Psoas muscle (tissue), 8 donors: ENCODE data around the gene ASPHD1. TPM values are rescaled to one million over a fixed set of nuclear protein-coding genes. Genes with fewer than 3 reads are reported as not detected.
"Not testable (repeated sequence)": the region's sequence is repeated elsewhere in the genome, so short reads cannot be mapped to it uniquely, and the experiment has no call there.

Experiments
- ATAC-seq, 4 donors: fragments of 200-7000 bp; cut with Tn5 transposase; one replicate each; pipeline ENCODE4 v1.9.1; 2020; ENCODE audit warnings: moderate library complexity in 3 of 4, mild to moderate bottlenecking in 2 of 4
- DNase-seq, 2 donors: peaks; one replicate each; pipeline ENCODE4 v3.0.0-alpha.2; 2020
- H3K27ac ChIP-seq: fragments of 200-600 bp; one replicate; pipeline ENCODE4 v1.8.0; 2022
- H3K27me3 ChIP-seq, 3 donors: fragments of 200-600 bp in 1 of 3; one replicate each; pipeline versions ENCODE4 v1.6.1 to v1.8.0; 2013 to 2022; ENCODE audit warnings: low read length in 2 of 3, mild to moderate bottlenecking in 2 of 3, moderate library complexity in 1 of 3; ENCODE audit not compliant: insufficient read depth in 3 of 3
- H3K36me3 ChIP-seq, 2 donors: fragments of 200-600 bp in 1 of 2; one replicate each; pipeline versions ENCODE4 v1.6.1 to v1.8.0; 2013 to 2022; ENCODE audit warnings: low read depth in 1 of 2, mild to moderate bottlenecking in 1 of 2, moderate library complexity in 1 of 2; ENCODE audit not compliant: insufficient read depth in 1 of 2
- H3K4me1 ChIP-seq: fragments of 200-600 bp; one replicate; pipeline ENCODE4 v1.8.0; 2022
- H3K4me3 ChIP-seq: fragments of 200-600 bp; one replicate; pipeline ENCODE4 v1.8.0; 2022; ENCODE audit warnings: mild to moderate bottlenecking
- H3K9me3 ChIP-seq: fragments of 200-600 bp; one replicate; pipeline ENCODE4 v1.8.0; 2022
- CTCF ChIP-seq: fragments of 200-600 bp; IDR thresholded peaks from one replicate; pipeline ENCODE4 v1.8.0; 2022; ENCODE audit warnings: antibody characterized with exemption
- WGBS, 3 donors: extraction: QIAGEN DNeasy Blood & Tissue Kit; methylation state at CpG; one replicate each; pipeline versions ENCODE4 v1.1.6 to v1.1.7; 2013; 5-methylcytosine and 5-hydroxymethylcytosine counted together
- intact Hi-C, 2 donors: fragments of 100-400 bp; cut with DNase I; formaldehyde crosslinking; loops; one replicate each; pipeline versions ENCODE4 v1.11.0 to v1.14.2; 2022
- polyA plus RNA-seq, 3 donors: library from polyadenylated mRNA; stranded (reverse); fragments of 200-250 nt; gene quantifications; one replicate each; pipeline ENCODE4 v1.2.3, GENCODE V29; 2013
- total RNA-seq, 4 donors: library from RNA; stranded (reverse); fragmentation: NEBNext Ultra II Directional in 2 of 4; extraction: Animal tissue kit (Norgen Biotek cat#: 25700) in 2 of 4; gene quantifications; one replicate each; pipeline versions ENCODE4 v1.2.1 to v1.2.4, GENCODE V29; 2021 to 2023
- donor health status: healthy with polysubstance abuse.
- donor health status: DM: no; HTN: no; CAD: no; lungs with moderate emphysema.
- donor health status: Bipolar disorder and iron deficiency.
- donor health status: healthy.
- donor health status: DM: yes; HTN: yes; CAD: no.
- donor health status: DM: no; HTN: no; CAD: no.
- donor health status: DM: no; HTN: no; CAD: no.
- donor health status: DM: yes; HTN: yes; CAD: no.

Gene ASPHD1
- total and polyA plus RNA-seq, 7 donors, result 0.04 to 0.23 (median 0.14) TPM; not detected in 3

GRCh38 chr16:29925105-29925756 lies 24.9 kb downstream of the ASPHD1 start:
- Histone ChIP-seq H3K9me3 (no peaks in the 10 kb centered on the region), H3K36me3 (peaks cover 7 to 35% of the 10 kb centered on the region in 2 donors), H3K27ac (peak overlapping the region; percentile 90), H3K27me3 (no peaks in the 10 kb centered on the region), H3K4me1 (peaks cover 27% of the 10 kb centered on the region), H3K4me3 (peak overlapping the region; percentile 99)
- WGBS, 3 donors, result 8 to 9% (median 8%) methylated on average over 9 of the region's 9 CpGs
- no peak for TF ChIP-seq CTCF
- DNase-seq, result no peak
- intact Hi-C loops, result loop anchor here (5.0 kb wide), 3 partner anchors 37 to 52 kb away; partner anchors contain the start of genes TAOK2 (in 1 of the 2) and TMEM219 (in 1 of the 2)
- no peak for ATAC-seq

GRCh38 chr16:29925781-29926710 lies 25.8 kb downstream of the ASPHD1 start, which contains the start of gene KCTD13:
TSS of gene KCTD13 (minus strand) at chr16:29926226. CDS start at chr16:29926033, 193 bp downstream.
- no peak for TF ChIP-seq CTCF
- intact Hi-C loops, result loop anchor here (5.0 kb wide), 3 partner anchors 36 to 51 kb away; partner anchors contain the start of genes TAOK2 (in 1 of the 2) and TMEM219 (in 1 of the 2)
- ATAC-seq, result peak; percentile 98 to 100 (median 99)
- Histone ChIP-seq H3K4me3 (peak within 1 kb of the TSS; percentile 99), H3K36me3 (peaks cover 4 to 27% of the 10 kb centered on the region in 2 donors), H3K4me1 (peaks cover 27% of the 10 kb centered on the region), H3K27ac (peak within 1 kb of the TSS; percentile 90), H3K9me3 (no peaks in the 10 kb centered on the region), H3K27me3 (no peaks in the 10 kb centered on the region)
- 0 to 1% (median 0%) methylated on average over 80 to 89 of the region's 89 CpGs for WGBS, 3 donors
- DNase-seq, result peak; percentile 83 to 92

GRCh38 chr16:29926711-29927052 lies 26.4 kb downstream of the ASPHD1 start:
- intact Hi-C loops, result loop anchor here (5.0 kb wide), 3 partner anchors 36 to 51 kb away; partner anchors contain the start of genes TAOK2 (in 1 of the 2) and TMEM219 (in 1 of the 2)
- H3K9me3 ChIP-seq, result no peaks in the 10 kb centered on the region
- peaks cover 4 to 20% of the 10 kb centered on the region in 2 donors for H3K36me3 ChIP-seq
- TF ChIP-seq CTCF, result no peak
- WGBS, 3 donors, result 1 to 2% (median 2%) methylated on average over 12 of the region's 12 CpGs
- DNase-seq (no peak), ATAC-seq (peak; percentile 11 to 52 (median 34))
- peak overlapping the region; percentile 99 for H3K4me3 ChIP-seq
- H3K4me1 ChIP-seq, result peaks cover 27% of the 10 kb centered on the region
- H3K27me3 ChIP-seq, result no peaks in the 10 kb centered on the region
- peak overlapping the region; percentile 90 for H3K27ac ChIP-seq

GRCh38 chr16:29927070-29927905 lies 27.0 kb downstream of the ASPHD1 start:
- 45 to 55% (median 47%) methylated on average over 12 of the region's 12 CpGs for WGBS, 3 donors
- Histone ChIP-seq H3K27ac (peak overlapping the region; percentile 90), H3K27me3 (no peaks in the 10 kb centered on the region), H3K36me3 (peaks cover 4 to 14% of the 10 kb centered on the region in 2 donors), H3K4me3 (peak overlapping the region; percentile 99), H3K4me1 (peaks cover 27% of the 10 kb centered on the region), H3K9me3 (no peaks in the 10 kb centered on the region)
- TF ChIP-seq CTCF, result no peak
- DNase-seq, result no peak
- intact Hi-C loops, result loop anchor here (5.0 kb wide), 3 partner anchors 35 to 50 kb away; partner anchors contain the start of genes TAOK2 (in 1 of the 2) and TMEM219 (in 1 of the 2)
- no peak for ATAC-seq

GRCh38 chr16:29931750-29932149 lies 31.5 kb downstream of the ASPHD1 start:
- DNase-seq, H3K4me1 ChIP-seq, H3K36me3 ChIP-seq, ATAC-seq, H3K9me3 ChIP-seq, H3K27me3 ChIP-seq, H3K4me3 ChIP-seq, H3K27ac ChIP-seq: not testable (repeated sequence)
- WGBS, 3 donors, result 87 to 90% (median 89%) methylated on average over 2 of the region's 2 CpGs
- intact Hi-C loops, result loop anchor here in 1 of 2 donors (10.0 kb wide), 1 partner anchor 307 kb away; no protein-coding TSS in a partner anchor
